Measurements from ENCODE around the gene GLRX5. TPM values are rescaled to one million over a fixed set of nuclear protein-coding genes. Genes with fewer than 3 reads are reported as not detected.

GLRX5 gene
- total RNA-seq, 1 experiment from 2014 or later, result 62.2 TPM

DNA sequence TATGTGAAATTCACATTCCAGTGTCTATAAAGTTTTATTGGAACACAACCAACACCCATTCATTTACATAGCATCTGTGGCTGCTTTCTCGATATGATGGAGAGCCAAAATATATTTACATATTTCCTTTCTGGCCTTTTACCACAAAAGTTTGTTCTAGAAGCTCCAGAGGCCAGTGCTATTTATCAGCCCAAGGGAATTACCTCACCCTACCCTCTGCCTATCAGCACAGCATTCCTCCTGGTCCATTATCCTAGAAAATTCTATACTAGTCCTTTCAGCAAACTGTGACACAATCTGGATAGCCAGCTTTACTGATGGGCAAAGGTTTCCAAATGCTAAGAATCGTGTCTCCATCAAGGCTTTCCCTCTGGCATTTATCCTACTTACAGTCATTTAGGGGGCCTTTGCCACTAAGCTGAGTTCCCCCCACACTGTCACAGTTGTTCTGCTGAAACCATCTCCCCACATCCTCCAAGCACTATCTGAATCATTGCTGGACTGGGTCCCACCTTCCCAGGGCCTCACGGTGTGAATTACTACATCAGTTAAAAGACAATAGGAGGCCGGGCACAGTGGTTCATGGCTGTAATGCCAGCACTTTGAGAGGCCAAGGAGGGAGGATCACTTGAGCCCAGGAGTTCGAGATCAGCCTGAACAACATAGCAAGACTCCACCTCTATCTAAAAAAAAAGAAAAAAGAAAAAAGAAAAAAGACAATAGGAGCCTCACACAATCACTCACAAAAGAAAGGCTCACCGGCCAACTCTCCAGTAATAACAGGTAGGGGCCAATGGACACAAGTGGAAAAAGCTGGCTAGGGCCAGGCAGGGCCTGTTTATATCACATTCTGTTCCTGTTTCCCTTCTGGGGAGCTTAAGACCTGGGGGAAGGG is 30.5 kb upstream of the GLRX5 start:
- H3K56ac ChIP-seq (ENCODE audit: insufficient read length, low read depth, low read length), result no peak overlapping the region
- H4K5ac ChIP-seq (ENCODE audit: insufficient read length, low read depth, low read length), result no peak overlapping the region
- H2BK20ac ChIP-seq (ENCODE audit: low read depth, low read length, poor library complexity, severe bottlenecking), result no peak overlapping the region
- peaks cover 5% of the 10 kb centered on the region in 2 experiments for H3K4me1 Mint-ChIP-seq
- no peaks in the 10 kb centered on the region for H3K4me1 ChIP-seq (ENCODE audit: insufficient read depth, low read length)
- TF ChIP-seq CTCF (conservative IDR thresholded peaks at IDR 0.05), result no peak
- H3K9me3 ChIP-seq (ENCODE audit: control insufficient read depth, low read depth, low read length), result no peaks in the 10 kb centered on the region
- no peak for DNase-seq
- no peak overlapping the region; a peak in 1 of 7 replicates for H3K27ac Mint-ChIP-seq
- H3K27me3 Mint-ChIP-seq (ENCODE audit: low read depth), result peaks cover 18% of the 10 kb centered on the region
- no peaks in the 10 kb centered on the region for H3K79me2 ChIP-seq (ENCODE audit: insufficient read depth, low read length)
- H3K4ac ChIP-seq (ENCODE audit: low read depth, low read length), result no peak overlapping the region
- no peak overlapping the region for H4K8ac ChIP-seq (replicated peaks; ENCODE audit: insufficient read length, low read depth, low read length)
- no peak overlapping the region for H2AK5ac ChIP-seq (ENCODE audit: insufficient read length, low read length)
- no peak overlapping the region for H2BK120ac ChIP-seq (ENCODE audit: low read depth, low read length, poor library complexity, severe bottlenecking)
- H2BK15ac ChIP-seq (ENCODE audit: low read depth, low read length), result no peak overlapping the region
- H3K23me2 ChIP-seq (ENCODE audit: insufficient read length, low read depth, low read length, poor library complexity, severe bottlenecking), result no peaks in the 10 kb centered on the region
- H2BK12ac ChIP-seq (ENCODE audit: insufficient read length, low read depth, low read length), result no peak overlapping the region
- no CpG with 5 or more reads among the region's 6 CpGs for whole genome bisulfite sequencing (ENCODE audit: extremely low coverage, insufficient read length, low lambda C conversion rate)
- no peak overlapping the region for H3T11ph ChIP-seq (ENCODE audit: low read length)
- H4K20me1 ChIP-seq (ENCODE audit: control insufficient read depth, insufficient read depth, insufficient read length), result peaks cover 2% of the 10 kb centered on the region
- H3K23ac ChIP-seq (ENCODE audit: insufficient read length, low read depth, low read length), result no peak overlapping the region
- no peak overlapping the region for H3K14ac ChIP-seq (ENCODE audit: insufficient read depth, low read length)
- H3K27ac ChIP-seq (ENCODE audit: insufficient read length, low read depth, low read length), result no peak overlapping the region
- no peak overlapping the region for H3K18ac ChIP-seq (ENCODE audit: insufficient read length, low read depth, low read length)
- no peak overlapping the region for H2AFZ ChIP-seq (ENCODE audit: low read length)
- H3K4me2 ChIP-seq (ENCODE audit: insufficient read depth, insufficient read length, low read length), result no peak overlapping the region
- no peak overlapping the region for H3K9ac ChIP-seq (ENCODE audit: extremely low read depth, insufficient read length, low read length)
- no peaks in the 10 kb centered on the region for H3K36me3 Mint-ChIP-seq (ENCODE audit: insufficient read depth in 1 of 3, low read depth in 3 of 3)
- no peak overlapping the region for H4K91ac ChIP-seq (ENCODE audit: insufficient read length, low read depth, low read length)
- H3K4me3 Mint-ChIP-seq, result no peak overlapping the region; a peak in 1 of 5 replicates
- no peak overlapping the region for H2BK5ac ChIP-seq (ENCODE audit: insufficient read length, low read length)
- no peaks in the 10 kb centered on the region for H3K9me3 Mint-ChIP-seq
- H3K79me1 ChIP-seq (ENCODE audit: insufficient read depth, low read depth, low read length, poor library complexity, severe bottlenecking), result no peaks in the 10 kb centered on the region
- H3K27me3 ChIP-seq (ENCODE audit: insufficient read depth, low read length), result no peaks in the 10 kb centered on the region
